Measurements from ENCODE around the gene REEP6.

- no peak; the same call in 1 of the 2 replicates for TF ChIP-seq POLR2A (IDR thresholded peaks at IDR 0.05; ENCODE audit: low read depth, low read length)
- no peak for TF ChIP-seq PAX5 (IDR thresholded peaks at IDR 0.05; ENCODE audit: insufficient read depth, low read length, severe bottlenecking)
- no peak for TF ChIP-seq POLR2AphosphoS5 (IDR thresholded peaks at IDR 0.05; ENCODE audit: low read depth, low read length)
- TF ChIP-seq TAF1 (IDR thresholded peaks at IDR 0.05; ENCODE audit: low read depth, low read length): no peak
Observed at GRCh38 chr19:1451916-1452801, 38.8 kb upstream of the REEP6 start.
